OCI-LY3 (cell line): ENCODE data around the gene HELZ2.

Source experiments
- H2AFZ ChIP-seq: fragments of 200-600, 300-600 bp; shearing (Covaris generic); 2 replicates; pipeline ENCODE4 v1.6.0; 2014; ENCODE audit warnings: antibody characterized with exemption, low read depth, low read length
- H3K27ac ChIP-seq: fragments of 200-600, 300-600 bp; sonication (generic); 2 replicates; pipeline ENCODE4 v1.5.1; 2014; ENCODE audit warnings: mild to moderate bottlenecking, low read length, moderate library complexity, mixed read lengths
- H3K27me3 ChIP-seq: fragments of 200-600, 300-600 bp; sonication (generic); 2 replicates; pipeline ENCODE4 v1.6.1; 2014; ENCODE audit warnings: low read depth, low read length, mixed read lengths
- H3K36me3 ChIP-seq: fragments of 200-600, 300-600 bp; sonication (generic); replicated peaks from 2 replicates; pipeline ENCODE3; 2014; ENCODE audit warnings: low read depth, low read length, mixed read lengths
- H3K4me1 ChIP-seq: fragments of 300-600, 200-600 bp; sonication (generic); 2 replicates; pipeline ENCODE4 v1.6.1; 2014; ENCODE audit warnings: low read length, mixed read lengths
- H3K4me2 ChIP-seq: fragments of 200-600, 300-600 bp; sonication (generic); 2 replicates; pipeline ENCODE4 v1.6.1; 2014; ENCODE audit warnings: low read length, mixed read lengths
- H3K4me3 ChIP-seq: fragments of 300-600, 200-600 bp; sonication (generic); 2 replicates; pipeline ENCODE4 v1.5.1; 2014; ENCODE audit warnings: antibody characterized with exemption, mild to moderate bottlenecking, low read length, moderate library complexity
- H3K79me2 ChIP-seq: fragments of 300-600, 200-600 bp; shearing (Covaris generic); 2 replicates; pipeline ENCODE4 v1.6.1; 2014; ENCODE audit warnings: mild to moderate bottlenecking, low read length, mixed read lengths
- H3K9ac ChIP-seq: fragments of 300-600, 200-600 bp; shearing (Covaris generic); 2 replicates; pipeline ENCODE4 v1.6.0; 2014; ENCODE audit warnings: mild to moderate bottlenecking, low read length, moderate library complexity
- H3K9me3 ChIP-seq: fragments of 200-600, 300-600 bp; shearing (Covaris generic); 2 replicates; pipeline ENCODE4 v1.6.1; 2014; ENCODE audit warnings: low read length, mixed read lengths; ENCODE audit not compliant: insufficient read depth
- H4K20me1 ChIP-seq: fragments of 200-600, 300-600 bp; sonication (generic); 2 replicates; pipeline ENCODE4 v1.6.1; 2016; ENCODE audit warnings: low read length, mixed read lengths; ENCODE audit not compliant: insufficient read depth
- EZH2phosphoT487 ChIP-seq: fragments of 200-600 bp; shearing (Covaris generic); IDR thresholded peaks from 2 replicates; pipeline ENCODE4 v1.6.1; 2018; ENCODE audit warnings: antibody characterized with exemption, mixed run types, low read depth
- TF ChIP-seq, protein P1 (sequence below): fragments of 200-600, 300-600 bp; sonication (generic); IDR thresholded peaks from 2 replicates; pipeline ENCODE4 v1.5.1; 2014; ENCODE audit warnings: antibody characterized with exemption, low read length, low read depth

Gene HELZ2

GRCh38 chr20:63587776-63588591 is 13.9 kb upstream of the HELZ2 start:
- Histone ChIP-seq H3K4me2 (no peak overlapping the region), H3K9me3 (no peaks in the 10 kb centered on the region), H3K27me3 (no peaks in the 10 kb centered on the region), H3K27ac (no peak overlapping the region), H3K36me3 (peaks cover 20% of the 10 kb centered on the region), H3K9ac (no peak overlapping the region), H3K79me2 (no peaks in the 10 kb centered on the region), H3K4me1 (no peaks in the 10 kb centered on the region), H2AFZ (no peak overlapping the region), H3K4me3 (no peak overlapping the region), H4K20me1 (peaks cover 2% of the 10 kb centered on the region; the same call in 1 of the 2 replicates)
- TF ChIP-seq EZH2phosphoT487, result no peak
- TF ChIP-seq, protein P1, sequence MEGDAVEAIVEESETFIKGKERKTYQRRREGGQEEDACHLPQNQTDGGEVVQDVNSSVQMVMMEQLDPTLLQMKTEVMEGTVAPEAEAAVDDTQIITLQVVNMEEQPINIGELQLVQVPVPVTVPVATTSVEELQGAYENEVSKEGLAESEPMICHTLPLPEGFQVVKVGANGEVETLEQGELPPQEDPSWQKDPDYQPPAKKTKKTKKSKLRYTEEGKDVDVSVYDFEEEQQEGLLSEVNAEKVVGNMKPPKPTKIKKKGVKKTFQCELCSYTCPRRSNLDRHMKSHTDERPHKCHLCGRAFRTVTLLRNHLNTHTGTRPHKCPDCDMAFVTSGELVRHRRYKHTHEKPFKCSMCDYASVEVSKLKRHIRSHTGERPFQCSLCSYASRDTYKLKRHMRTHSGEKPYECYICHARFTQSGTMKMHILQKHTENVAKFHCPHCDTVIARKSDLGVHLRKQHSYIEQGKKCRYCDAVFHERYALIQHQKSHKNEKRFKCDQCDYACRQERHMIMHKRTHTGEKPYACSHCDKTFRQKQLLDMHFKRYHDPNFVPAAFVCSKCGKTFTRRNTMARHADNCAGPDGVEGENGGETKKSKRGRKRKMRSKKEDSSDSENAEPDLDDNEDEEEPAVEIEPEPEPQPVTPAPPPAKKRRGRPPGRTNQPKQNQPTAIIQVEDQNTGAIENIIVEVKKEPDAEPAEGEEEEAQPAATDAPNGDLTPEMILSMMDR, result no peak

DNA sequence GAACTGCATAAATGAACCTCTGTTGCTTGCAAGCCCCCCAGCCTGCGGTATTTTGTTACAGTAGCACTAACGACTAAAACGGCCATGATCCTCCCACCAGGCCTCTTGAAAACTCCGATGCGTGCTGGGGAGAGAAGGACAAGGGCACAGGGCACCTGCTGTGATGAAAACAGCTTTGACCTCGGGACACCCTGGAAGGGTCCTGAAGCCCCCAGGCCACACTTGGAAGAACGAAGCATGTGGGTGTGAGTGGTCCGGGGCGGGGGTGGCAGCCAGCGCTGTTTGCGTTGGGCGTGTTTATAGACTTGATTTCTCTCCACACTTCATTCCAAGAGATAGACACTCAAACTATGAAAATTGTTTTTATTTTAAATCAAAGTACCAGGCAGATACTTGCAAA is 13.2 kb upstream of the HELZ2 start:
- no peak overlapping the region for H3K4me3 ChIP-seq
- H3K4me1 ChIP-seq, result no peaks in the 10 kb centered on the region
- no peak overlapping the region for H3K9ac ChIP-seq
- H4K20me1 ChIP-seq, result peaks cover 2% of the 10 kb centered on the region; the same call in 1 of the 2 replicates
- no peak overlapping the region for H2AFZ ChIP-seq
- no peaks in the 10 kb centered on the region for H3K9me3 ChIP-seq
- TF ChIP-seq, protein P1, result no peak
- no peak for TF ChIP-seq EZH2phosphoT487
- H3K27ac ChIP-seq, result no peak overlapping the region
- no peaks in the 10 kb centered on the region for H3K27me3 ChIP-seq
- no peak overlapping the region for H3K4me2 ChIP-seq
- peaks cover 20% of the 10 kb centered on the region for H3K36me3 ChIP-seq
- no peaks in the 10 kb centered on the region for H3K79me2 ChIP-seq

- Histone ChIP-seq H4K20me1 (peaks cover 2% of the 10 kb centered on the region; the same call in 1 of the 2 replicates), H3K27ac (no peak overlapping the region), H3K4me1 (no peaks in the 10 kb centered on the region), H3K27me3 (no peaks in the 10 kb centered on the region), H3K9me3 (no peaks in the 10 kb centered on the region), H2AFZ (no peak overlapping the region), H3K4me2 (no peak overlapping the region), H3K9ac (no peak overlapping the region), H3K36me3 (peaks cover 20% of the 10 kb centered on the region), H3K4me3 (no peak overlapping the region), H3K79me2 (no peaks in the 10 kb centered on the region)
- no peak for TF ChIP-seq EZH2phosphoT487
- TF ChIP-seq, protein P1, result no peak
Measured at GRCh38 chr20:63586797-63587196, 12.8 kb upstream of the HELZ2 start.

DNA sequence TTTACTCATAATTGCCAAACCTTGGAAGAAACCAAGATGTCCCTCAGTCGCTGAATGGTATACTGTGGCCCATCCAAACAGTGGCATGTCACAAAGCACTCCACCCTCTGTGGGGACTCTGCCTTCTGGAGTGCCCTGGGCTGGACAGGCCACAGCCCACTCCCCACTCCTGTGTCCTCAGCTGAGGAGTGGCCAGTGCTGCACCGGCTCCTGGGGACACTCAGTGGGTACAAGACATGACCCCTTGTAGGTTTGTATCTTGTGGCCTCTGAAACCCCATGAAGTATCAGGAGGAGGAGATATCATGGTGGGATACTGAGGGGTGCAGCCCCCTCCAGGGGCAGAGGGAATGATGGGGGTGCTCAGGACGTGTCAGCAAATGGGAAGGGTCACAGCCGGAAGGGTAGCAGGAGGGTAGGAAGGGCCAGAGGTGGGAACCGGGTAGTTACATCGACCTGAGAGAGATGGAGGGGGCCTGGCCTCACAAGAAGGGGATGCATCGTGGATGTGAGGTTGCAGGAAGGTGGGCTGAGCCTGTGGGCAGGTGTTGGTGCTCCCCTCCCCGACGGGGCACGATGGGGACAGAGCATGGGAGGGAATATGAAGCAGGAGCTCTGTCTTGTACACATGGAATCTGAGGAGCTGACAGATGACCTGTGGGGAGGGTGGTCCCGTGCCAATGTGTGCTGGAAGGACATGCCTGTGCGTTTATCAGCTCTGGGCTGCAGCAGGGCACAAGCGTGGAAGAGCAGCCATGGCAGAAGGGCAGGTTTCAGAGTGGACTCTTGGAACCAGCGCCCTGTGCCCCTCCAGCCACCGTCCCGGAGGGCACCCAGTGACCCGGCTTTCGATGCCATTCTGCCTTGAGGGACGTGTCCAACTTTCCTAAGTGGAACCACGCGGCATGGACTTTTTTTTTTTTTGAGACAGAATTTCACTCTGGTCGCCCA is 11.9 kb upstream of the HELZ2 start:
- Histone ChIP-seq H3K4me2 (no peak overlapping the region), H3K27me3 (no peaks in the 10 kb centered on the region)
- TF ChIP-seq EZH2phosphoT487, result no peak
- TF ChIP-seq, protein P1, result no peak

More for the DNA sequence above, 11.9 kb upstream of the HELZ2 start:
- Histone ChIP-seq H3K79me2 (no peaks in the 10 kb centered on the region), H3K4me3 (no peak overlapping the region), H3K9me3 (no peaks in the 10 kb centered on the region), H3K27ac (no peak overlapping the region), H3K36me3 (peaks cover 17% of the 10 kb centered on the region), H3K4me1 (no peaks in the 10 kb centered on the region), H4K20me1 (peaks cover 2% of the 10 kb centered on the region; the same call in 1 of the 2 replicates), H3K9ac (no peak overlapping the region), H2AFZ (no peak overlapping the region)
